HepG2 (cell line): ENCODE measurements around the gene PCDHGB3. TPM values are rescaled to one million over a fixed set of nuclear protein-coding genes. Genes with fewer than 3 reads are reported as not detected.

Experiments used
- ATAC-seq: fragments of 200-7000 bp; cut with Tn5 transposase; 3 replicates; pipeline ENCODE4 v1.9.1; 2020; ENCODE audit warnings: mild to moderate bottlenecking, moderate library complexity
- BruUV-seq: library from RNA; stranded (reverse); fragments of 400-500 nt; replicated peaks from 2 replicates; lab custom pipeline; 2021; lab: Mats Ljungman, UMichigan
- CTCF ChIA-PET: fragments of 300-600 bp; formaldehyde crosslinking; extraction: SDS; loops from one replicate; lab custom pipeline; 2021; ENCODE audit warnings: low total read pairs, inconsistent platforms, low intra/inter-chr PET ratio; lab: Yijun Ruan, JAX
- POLR2A ChIA-PET: fragments of 350-600 bp; sonication (Branson Sonifier 250); formaldehyde crosslinking; loops from one replicate; lab custom pipeline; 2020; ENCODE audit warnings: antibody characterized with exemption, inconsistent platforms; lab: Yijun Ruan, JAX
- DNase-seq: peaks from one replicate; pipeline ENCODE4 v3.0.0-alpha.2; 2015; ENCODE audit warnings: low spot score
- FAIRE-seq: peaks from 3 replicates; lab custom pipeline; 2011; peaks lifted over from hg19 to GRCh38; lab: Jason Lieb, UNC
- H2AFZ ChIP-seq: one replicate; pipeline ENCODE4 v1.6.1; 2011; ENCODE audit warnings: low read length, inconsistent platforms
- H3K27ac ChIP-seq: fragments of 300-600 bp; 3 replicates; pipeline ENCODE4 v1.8.0; 2011; ENCODE audit warnings: mixed run types, mild to moderate bottlenecking, mixed read lengths, low read length, inconsistent platforms; ENCODE audit not compliant: insufficient read depth; ENCODE audit errors: extremely low read length
- H3K27me3 ChIP-seq, 2 experiments: fragments of 200-600 bp in 1 of 2; 2 replicates in 1 of 2; 3 replicates in 1 of 2; pipeline versions ENCODE4 v1.6.0 to v1.8.0; 2011; ENCODE audit warnings: low read length in 2 of 2, mild to moderate bottlenecking in 2 of 2, moderate library complexity in 2 of 2, inconsistent platforms in 1 of 2; ENCODE audit not compliant: insufficient read depth in 2 of 2, control insufficient read depth in 1 of 2
- H3K36me3 ChIP-seq, 2 experiments: fragments of 200-600 bp in 1 of 2; replicated peaks in 1 of 2; 2 replicates in 1 of 2; 3 replicates in 1 of 2; pipeline versions ENCODE4 v1.5.1 to v1.8.0; 2011; ENCODE audit warnings: low read length in 2 of 2, inconsistent platforms in 1 of 2; ENCODE audit not compliant: insufficient read depth in 2 of 2, control insufficient read depth in 1 of 2
- H3K4me1 ChIP-seq: 2 replicates; pipeline ENCODE4 v1.5.1; 2012; ENCODE audit warnings: low read length, inconsistent platforms; ENCODE audit not compliant: insufficient read depth
- H3K4me2 ChIP-seq: 2 replicates; pipeline ENCODE4 v1.6.0; 2011; ENCODE audit warnings: low read depth, low read length, inconsistent platforms
- H3K4me3 ChIP-seq, 3 experiments: fragments of 200-600 bp in 1 of 3; sonication (generic), shearing (Covaris generic) in 1 of 3; replicated peaks in 1 of 3; 2 replicates each; pipeline ENCODE4 v1.5.1; 2011 to 2016; ENCODE audit warnings: low read length in 3 of 3, inconsistent platforms in 2 of 3, low read depth in 2 of 3, mild to moderate bottlenecking in 2 of 3, control low read depth in 1 of 3, mixed read lengths in 1 of 3; ENCODE audit not compliant: insufficient read depth in 1 of 3
- H3K79me2 ChIP-seq: one replicate; pipeline ENCODE4 v1.6.1; 2011; ENCODE audit warnings: low read length, inconsistent platforms; ENCODE audit not compliant: insufficient read depth
- H3K9ac ChIP-seq: 2 replicates; pipeline ENCODE4 v1.6.0; 2011; ENCODE audit warnings: mild to moderate bottlenecking, low read depth, low read length, inconsistent platforms; ENCODE audit not compliant: insufficient read depth
- H3K9me3 ChIP-seq: 2 replicates; pipeline ENCODE4 v1.5.1; 2012; ENCODE audit warnings: mild to moderate bottlenecking, low read length
- H4K20me1 ChIP-seq: 2 replicates; pipeline ENCODE4 v1.6.0; 2011; ENCODE audit warnings: inconsistent platforms, mild to moderate bottlenecking, low read length, moderate library complexity; ENCODE audit not compliant: insufficient read depth
- AHR ChIP-seq: IDR thresholded peaks from 2 replicates; pipeline ENCODE4 v1.6.1; 2018; ENCODE audit warnings: missing genetic modification reagents, missing compliant biosample characterization
- ATF7-NPFF ChIP-seq: sonication (generic); formaldehyde crosslinking; IDR thresholded peaks from 2 replicates; pipeline ENCODE4 v1.8.1; 2023; ENCODE audit warnings: mild to moderate bottlenecking, low read depth, missing genetic modification reagents, moderate library complexity
- CTCF ChIP-seq: sonication (generic); formaldehyde crosslinking; IDR thresholded peaks from 2 replicates; pipeline ENCODE4 v1.5.0; 2020; ENCODE audit warnings: mild to moderate bottlenecking, missing genetic modification reagents, moderate library complexity
- EHMT2 ChIP-seq: fragments of 200-600 bp; sonication (generic); IDR thresholded peaks from 2 replicates; pipeline ENCODE4 v1.7.0; 2017; ENCODE audit warnings: antibody characterized with exemption, low read depth, low read length, borderline replicate concordance
- HNF1A ChIP-seq, 2 experiments: sonication (generic) in 1 of 2; formaldehyde crosslinking in 1 of 2; IDR thresholded peaks; 2 replicates each; pipeline versions ENCODE4 v1.4.0 to v1.6.1; 2016 to 2020; ENCODE audit warnings: borderline replicate concordance in 1 of 2, low read depth in 1 of 2, mild to moderate bottlenecking in 1 of 2, missing genetic modification reagents in 1 of 2
- SRSF9 ChIP-seq: fragments of 200-400 bp; formaldehyde crosslinking; IDR thresholded peaks from 2 replicates; pipeline ENCODE4 v1.6.1; 2018; ENCODE audit warnings: borderline replicate concordance, mild to moderate bottlenecking, low read depth, low read length; ENCODE audit not compliant: insufficient read depth, poor library complexity, severe bottlenecking
- TBP ChIP-seq: sonication (generic); formaldehyde crosslinking; IDR thresholded peaks from 2 replicates; pipeline ENCODE4 v1.5.0; 2020; ENCODE audit warnings: missing genetic modification reagents
- THYN1 ChIP-seq: sonication (generic); formaldehyde crosslinking; IDR thresholded peaks from 2 replicates; pipeline ENCODE4 v1.8.1; 2023; ENCODE audit warnings: low read depth, mild to moderate bottlenecking, moderate library complexity, missing genetic modification reagents, borderline replicate concordance
- ZBTB8A ChIP-seq: sonication (generic); formaldehyde crosslinking; IDR thresholded peaks from 2 replicates; pipeline ENCODE4 v1.4.0; 2020; ENCODE audit warnings: mild to moderate bottlenecking, low read depth, missing genetic modification reagents, borderline replicate concordance
- ZNF503 ChIP-seq: sonication (generic); formaldehyde crosslinking; IDR thresholded peaks from 2 replicates; pipeline ENCODE4 v1.4.0; 2020; ENCODE audit warnings: missing genetic modification reagents
- ZNF749 ChIP-seq: sonication (generic); formaldehyde crosslinking; IDR thresholded peaks from 2 replicates; pipeline ENCODE4 v1.8.0; 2022; ENCODE audit warnings: mild to moderate bottlenecking, missing genetic modification reagents, moderate library complexity, borderline replicate concordance
- ZNF782 ChIP-seq: sonication (generic); formaldehyde crosslinking; IDR thresholded peaks from 2 replicates; pipeline ENCODE4 v1.4.0; 2020; ENCODE audit warnings: missing genetic modification reagents, mild to moderate bottlenecking, borderline replicate concordance
- ZNF790 ChIP-seq: sonication (generic); formaldehyde crosslinking; IDR thresholded peaks from 2 replicates; pipeline ENCODE4 v1.8.0; 2022; ENCODE audit warnings: missing genetic modification reagents, mild to moderate bottlenecking, borderline replicate concordance
- WGBS: methylation state at CpG from one replicate; pipeline ENCODE4 v1.1.6; 2017; ENCODE audit warnings: low lambda C conversion rate; 5-methylcytosine and 5-hydroxymethylcytosine counted together
- in situ Hi-C: cut with HindIII; loops from 2 replicates; pipeline ENCODE4 v1.10.0; 2017; ENCODE audit warnings: low pct_unique_long_range_greater_than_20kb; ENCODE audit not compliant: extremely low pct_ligation_motif_present
- intact Hi-C: fragments of 100-400 bp; cut with micrococcal nuclease; formaldehyde crosslinking; loops from one replicate; pipeline ENCODE4 v1.10.0; 2022; ENCODE audit not compliant: unreplicated experiment
- polyA plus RNA-seq, 8 experiments: library from polyadenylated mRNA; depleted of rRNA in 3 of 8; stranded (reverse) in 7 of 8; unstranded in 1 of 8; fragments of >200 nt; fragmentation: Illumina TruSeq in 4 of 8; extraction: Trizol in 4 of 8; gene quantifications; 2 replicates each; pipeline versions ENCODE4 v1.2.1 to v1.2.3, GENCODE V29; 2011 to 2016; ENCODE audit warnings: low read depth in 4 of 8, missing spikeins in 1 of 8, mixed read lengths in 1 of 8; ENCODE audit not compliant: insufficient read depth in 1 of 8
- total RNA-seq, 5 experiments: library from RNA; depleted of rRNA; stranded (reverse); fragments of >200 nt; fragmentation: Illumina TruSeq; extraction: Trizol; gene quantifications; 2 replicates each; pipeline ENCODE4 v1.2.3, GENCODE V29; 2016; ENCODE audit warnings: low read depth in 1 of 5

The PCDHGB3 gene
- total and polyA plus RNA-seq, 2 of the 13 experiments (the other 11 are each of a cell fraction or from before 2014, with no cell fraction given): 0.40 to 0.44 TPM

- Histone ChIP-seq H2AFZ (no peak overlapping the region), H3K9me3 (peaks cover 26% of the 10 kb centered on the region), H3K4me3 (no peak overlapping the region), H3K4me2 (no peak overlapping the region), H4K20me1 (no peaks in the 10 kb centered on the region), H3K9ac (no peak overlapping the region), H3K79me2 (no peaks in the 10 kb centered on the region), H3K4me1 (no peaks in the 10 kb centered on the region), H3K36me3 (no peaks in the 10 kb centered on the region), H3K27me3 (no peaks in the 10 kb centered on the region), H3K27ac (no peak overlapping the region)
- 31% methylated on average over 4 of the region's 5 CpGs for WGBS
- TF ChIP-seq ATF7-NPFF (CRISPR knock-in tag) (no peak), CTCF (no peak), ZNF503 (no peak), ZNF790 (no peak), ZNF749 (CRISPR knock-in tag) (no peak), SRSF9 (no peak), EHMT2 (no peak), AHR (no peak), TBP (CRISPR knock-in tag) (no peak), HNF1A (IDR thresholded peaks at IDR 0.05; ENCODE audit: low read depth) (no peak), HNF1A (CRISPR knock-in tag; IDR thresholded peaks at IDR 0.05; ENCODE audit: borderline replicate concordance) (no peak), ZBTB8A (CRISPR knock-in tag) (no peak), ZNF782 (CRISPR knock-in tag) (no peak), THYN1 (CRISPR knock-in tag) (no peak)
- DNase-seq (no peak), ATAC-seq (no peak), FAIRE-seq (no peak)
- POLR2A ChIA-PET: no interaction called here
- CTCF ChIA-PET: no interaction called here
- in situ Hi-C loops: loop anchor here (10.0 kb wide), 1 partner anchor 169 kb away; no protein-coding TSS in a partner anchor
- intact Hi-C loops: loop anchor here (10.0 kb wide), 1 partner anchor 169 kb away; no protein-coding TSS in a partner anchor
- BruUV-seq: no TSS peak
These were observed 13.9 kb upstream of the PCDHGB3 start for GRCh38 chr5:141356133-141356532.
